ENCODE results near the gene HTR5A. TPM values are rescaled to one million over a fixed set of nuclear protein-coding genes. Genes with fewer than 3 reads are reported as not detected.

Gene HTR5A
- total and polyA plus RNA-seq, 10 of the 15 experiments (the other 5 are each of a cell fraction or from before 2014, with no cell fraction given), result not detected

DNA sequence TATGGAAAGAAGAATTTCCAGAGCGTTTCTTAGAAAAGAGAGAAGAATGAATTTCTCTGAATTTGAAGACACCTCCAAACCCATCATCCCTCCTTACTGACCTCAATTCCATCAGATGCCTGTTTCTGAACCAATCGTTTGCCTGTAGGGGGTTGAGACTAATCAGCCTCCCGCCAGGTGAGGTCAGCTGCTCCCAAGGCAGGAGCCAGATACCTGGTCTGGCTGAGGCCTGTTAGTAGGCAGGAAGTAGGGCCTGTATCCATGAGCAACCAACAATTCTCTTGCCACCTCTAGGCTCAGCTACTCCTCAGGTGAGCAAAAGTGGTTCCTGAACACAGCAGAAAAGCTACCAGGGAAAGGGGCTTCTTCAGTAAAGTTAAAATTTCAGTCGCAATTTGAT lies 50.3 kb downstream of the HTR5A start:
- H3K36me3 ChIP-seq (ENCODE audit: control insufficient read depth in 2 of 2, insufficient read depth in 2 of 2, low read length in 1 of 2), result no peaks in the 10 kb centered on the region
- no peaks in the 10 kb centered on the region for H3K79me2 ChIP-seq (ENCODE audit: control insufficient read depth, insufficient read depth, low read length)
- ChIA-PET SMC1A (ENCODE audit: uncharacterized antibody, unreplicated experiment) (no interaction called here), CTCF (interaction anchor here (1.3 kb wide), 1 partner anchor 9 kb away, joined by 3 read pairs; no protein-coding TSS in a partner anchor), RAD21 (ENCODE audit: unreplicated experiment) (no interaction called here), POLR2A (no interaction called here)
- intact Hi-C loops (cut with micrococcal nuclease; ENCODE audit: unreplicated experiment) (no loop called here), in situ Hi-C loops (cut with MboI) (no loop called here)
- no peak overlapping the region for H2AFZ ChIP-seq (ENCODE audit: control insufficient read depth, low read depth, low read length)
- no TSS peak for BruUV-seq (replicated peaks)
- no peak overlapping the region for H3K4me2 ChIP-seq (ENCODE audit: control insufficient read depth, insufficient read depth)
- H3K4me1 ChIP-seq (ENCODE audit: control insufficient read depth, insufficient read depth, low read length), result no peaks in the 10 kb centered on the region
- no peak for ATAC-seq
- no peak for FAIRE-seq
- no peaks in the 10 kb centered on the region for H4K20me1 ChIP-seq (ENCODE audit: control insufficient read depth, insufficient read depth)
- no peak overlapping the region for H3K4me3 ChIP-seq
- no peaks in the 10 kb centered on the region for H3K27me3 ChIP-seq (replicated peaks in 1 of 2; ENCODE audit: control insufficient read depth in 2 of 2, insufficient read depth in 2 of 2, low read length in 1 of 2)
- H3K27ac ChIP-seq (ENCODE audit: control insufficient read depth, insufficient read depth), result no peak overlapping the region
- no peak overlapping the region for H3K9ac ChIP-seq (ENCODE audit: control insufficient read depth, insufficient read depth, low read length)
- WGBS (ENCODE audit: insufficient coverage, insufficient replicate concordance, low lambda C conversion rate, missing lambda C conversion rate), result 67% methylated on average over 4 of the region's 4 CpGs
- no peaks in the 10 kb centered on the region; the same call in 2 of the 3 replicates for H3K9me3 ChIP-seq (replicated peaks; ENCODE audit: control insufficient read depth, insufficient read depth, low read length)
- no peak for DNase-seq (ENCODE audit: low read depth, low spot score)
- TF ChIP-seq STAT3 (IDR thresholded peaks at IDR 0.05; ENCODE audit: low read depth, low read length) (no peak), MEF2B (IDR thresholded peaks at IDR 0.05; ENCODE audit: partially characterized antibody, poor library complexity, severe bottlenecking) (no peak), ASH2L (IDR thresholded peaks at IDR 0.05; ENCODE audit: borderline replicate concordance, low read depth) (no peak), MYB (IDR thresholded peaks at IDR 0.05; ENCODE audit: borderline replicate concordance, low read depth, low read length) (no peak), RFX5 (IDR thresholded peaks at IDR 0.05; ENCODE audit: low read depth, low read length) (no peak), SMAD5 (IDR thresholded peaks at IDR 0.05; ENCODE audit: low read depth) (no peak), GABPA (IDR thresholded peaks at IDR 0.05; ENCODE audit: low read depth) (no peak)
- TF ChIP-seq, protein P1, sequence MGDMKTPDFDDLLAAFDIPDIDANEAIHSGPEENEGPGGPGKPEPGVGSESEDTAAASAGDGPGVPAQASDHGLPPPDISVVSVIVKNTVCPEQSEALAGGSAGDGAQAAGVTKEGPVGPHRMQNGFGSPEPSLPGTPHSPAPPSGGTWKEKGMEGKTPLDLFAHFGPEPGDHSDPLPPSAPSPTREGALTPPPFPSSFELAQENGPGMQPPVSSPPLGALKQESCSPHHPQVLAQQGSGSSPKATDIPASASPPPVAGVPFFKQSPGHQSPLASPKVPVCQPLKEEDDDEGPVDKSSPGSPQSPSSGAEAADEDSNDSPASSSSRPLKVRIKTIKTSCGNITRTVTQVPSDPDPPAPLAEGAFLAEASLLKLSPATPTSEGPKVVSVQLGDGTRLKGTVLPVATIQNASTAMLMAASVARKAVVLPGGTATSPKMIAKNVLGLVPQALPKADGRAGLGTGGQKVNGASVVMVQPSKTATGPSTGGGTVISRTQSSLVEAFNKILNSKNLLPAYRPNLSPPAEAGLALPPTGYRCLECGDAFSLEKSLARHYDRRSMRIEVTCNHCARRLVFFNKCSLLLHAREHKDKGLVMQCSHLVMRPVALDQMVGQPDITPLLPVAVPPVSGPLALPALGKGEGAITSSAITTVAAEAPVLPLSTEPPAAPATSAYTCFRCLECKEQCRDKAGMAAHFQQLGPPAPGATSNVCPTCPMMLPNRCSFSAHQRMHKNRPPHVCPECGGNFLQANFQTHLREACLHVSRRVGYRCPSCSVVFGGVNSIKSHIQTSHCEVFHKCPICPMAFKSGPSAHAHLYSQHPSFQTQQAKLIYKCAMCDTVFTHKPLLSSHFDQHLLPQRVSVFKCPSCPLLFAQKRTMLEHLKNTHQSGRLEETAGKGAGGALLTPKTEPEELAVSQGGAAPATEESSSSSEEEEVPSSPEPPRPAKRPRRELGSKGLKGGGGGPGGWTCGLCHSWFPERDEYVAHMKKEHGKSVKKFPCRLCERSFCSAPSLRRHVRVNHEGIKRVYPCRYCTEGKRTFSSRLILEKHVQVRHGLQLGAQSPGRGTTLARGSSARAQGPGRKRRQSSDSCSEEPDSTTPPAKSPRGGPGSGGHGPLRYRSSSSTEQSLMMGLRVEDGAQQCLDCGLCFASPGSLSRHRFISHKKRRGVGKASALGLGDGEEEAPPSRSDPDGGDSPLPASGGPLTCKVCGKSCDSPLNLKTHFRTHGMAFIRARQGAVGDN (IDR thresholded peaks at IDR 0.05), result no peak
- TF ChIP-seq, protein P2, sequence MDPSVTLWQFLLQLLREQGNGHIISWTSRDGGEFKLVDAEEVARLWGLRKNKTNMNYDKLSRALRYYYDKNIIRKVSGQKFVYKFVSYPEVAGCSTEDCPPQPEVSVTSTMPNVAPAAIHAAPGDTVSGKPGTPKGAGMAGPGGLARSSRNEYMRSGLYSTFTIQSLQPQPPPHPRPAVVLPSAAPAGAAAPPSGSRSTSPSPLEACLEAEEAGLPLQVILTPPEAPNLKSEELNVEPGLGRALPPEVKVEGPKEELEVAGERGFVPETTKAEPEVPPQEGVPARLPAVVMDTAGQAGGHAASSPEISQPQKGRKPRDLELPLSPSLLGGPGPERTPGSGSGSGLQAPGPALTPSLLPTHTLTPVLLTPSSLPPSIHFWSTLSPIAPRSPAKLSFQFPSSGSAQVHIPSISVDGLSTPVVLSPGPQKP (IDR thresholded peaks at IDR 0.05; ENCODE audit: low read depth, low read length), result no peak
- TF ChIP-seq, protein P3, sequence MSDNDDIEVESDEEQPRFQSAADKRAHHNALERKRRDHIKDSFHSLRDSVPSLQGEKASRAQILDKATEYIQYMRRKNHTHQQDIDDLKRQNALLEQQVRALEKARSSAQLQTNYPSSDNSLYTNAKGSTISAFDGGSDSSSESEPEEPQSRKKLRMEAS (IDR thresholded peaks at IDR 0.05; ENCODE audit: low read depth, low read length), result no peak
- TF ChIP-seq, protein P4, sequence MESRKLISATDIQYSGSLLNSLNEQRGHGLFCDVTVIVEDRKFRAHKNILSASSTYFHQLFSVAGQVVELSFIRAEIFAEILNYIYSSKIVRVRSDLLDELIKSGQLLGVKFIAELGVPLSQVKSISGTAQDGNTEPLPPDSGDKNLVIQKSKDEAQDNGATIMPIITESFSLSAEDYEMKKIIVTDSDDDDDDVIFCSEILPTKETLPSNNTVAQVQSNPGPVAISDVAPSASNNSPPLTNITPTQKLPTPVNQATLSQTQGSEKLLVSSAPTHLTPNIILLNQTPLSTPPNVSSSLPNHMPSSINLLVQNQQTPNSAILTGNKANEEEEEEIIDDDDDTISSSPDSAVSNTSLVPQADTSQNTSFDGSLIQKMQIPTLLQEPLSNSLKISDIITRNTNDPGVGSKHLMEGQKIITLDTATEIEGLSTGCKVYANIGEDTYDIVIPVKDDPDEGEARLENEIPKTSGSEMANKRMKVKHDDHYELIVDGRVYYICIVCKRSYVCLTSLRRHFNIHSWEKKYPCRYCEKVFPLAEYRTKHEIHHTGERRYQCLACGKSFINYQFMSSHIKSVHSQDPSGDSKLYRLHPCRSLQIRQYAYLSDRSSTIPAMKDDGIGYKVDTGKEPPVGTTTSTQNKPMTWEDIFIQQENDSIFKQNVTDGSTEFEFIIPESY (IDR thresholded peaks at IDR 0.05), result no peak
- TF ChIP-seq, protein P5, sequence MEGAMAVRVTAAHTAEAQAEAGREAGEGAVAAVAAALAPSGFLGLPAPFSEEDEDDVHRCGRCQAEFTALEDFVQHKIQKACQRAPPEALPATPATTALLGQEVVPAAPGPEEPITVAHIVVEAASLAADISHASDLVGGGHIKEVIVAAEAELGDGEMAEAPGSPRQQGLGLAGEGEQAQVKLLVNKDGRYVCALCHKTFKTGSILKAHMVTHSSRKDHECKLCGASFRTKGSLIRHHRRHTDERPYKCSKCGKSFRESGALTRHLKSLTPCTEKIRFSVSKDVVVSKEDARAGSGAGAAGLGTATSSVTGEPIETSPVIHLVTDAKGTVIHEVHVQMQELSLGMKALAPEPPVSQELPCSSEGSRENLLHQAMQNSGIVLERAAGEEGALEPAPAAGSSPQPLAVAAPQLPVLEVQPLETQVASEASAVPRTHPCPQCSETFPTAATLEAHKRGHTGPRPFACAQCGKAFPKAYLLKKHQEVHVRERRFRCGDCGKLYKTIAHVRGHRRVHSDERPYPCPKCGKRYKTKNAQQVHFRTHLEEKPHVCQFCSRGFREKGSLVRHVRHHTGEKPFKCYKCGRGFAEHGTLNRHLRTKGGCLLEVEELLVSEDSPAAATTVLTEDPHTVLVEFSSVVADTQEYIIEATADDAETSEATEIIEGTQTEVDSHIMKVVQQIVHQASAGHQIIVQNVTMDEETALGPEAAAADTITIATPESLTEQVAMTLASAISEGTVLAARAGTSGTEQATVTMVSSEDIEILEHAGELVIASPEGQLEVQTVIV (IDR thresholded peaks at IDR 0.05; ENCODE audit: borderline replicate concordance, partially characterized antibody), result no peak
- TF ChIP-seq, protein P6, sequence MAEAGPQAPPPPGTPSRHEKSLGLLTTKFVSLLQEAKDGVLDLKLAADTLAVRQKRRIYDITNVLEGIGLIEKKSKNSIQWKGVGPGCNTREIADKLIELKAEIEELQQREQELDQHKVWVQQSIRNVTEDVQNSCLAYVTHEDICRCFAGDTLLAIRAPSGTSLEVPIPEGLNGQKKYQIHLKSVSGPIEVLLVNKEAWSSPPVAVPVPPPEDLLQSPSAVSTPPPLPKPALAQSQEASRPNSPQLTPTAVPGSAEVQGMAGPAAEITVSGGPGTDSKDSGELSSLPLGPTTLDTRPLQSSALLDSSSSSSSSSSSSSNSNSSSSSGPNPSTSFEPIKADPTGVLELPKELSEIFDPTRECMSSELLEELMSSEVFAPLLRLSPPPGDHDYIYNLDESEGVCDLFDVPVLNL (IDR thresholded peaks at IDR 0.05; ENCODE audit: low read depth, low read length), result no peak

Measured in GM12878 (cell line).